Measurements from ENCODE around the gene PSMB8. TPM values are rescaled to one million over a fixed set of nuclear protein-coding genes. Genes with fewer than 3 reads are reported as not detected.

The PSMB8 gene
- total RNA-seq, 2 experiments from 2014 or later = 142 to 216 TPM

- DNase-seq (ENCODE audit: low spot score) = no peak
- Histone ChIP-seq H3K27ac (ENCODE audit: low read depth, low read length, poor library complexity, severe bottlenecking) (no peak overlapping the region), H3K4me3 (ENCODE audit: low read depth, low read length, poor library complexity, severe bottlenecking) (peak overlapping the region; percentile 77), H3K9me2 (ENCODE audit: insufficient read depth, low read length) (no peaks in the 10 kb centered on the region), H3K4me2 (ENCODE audit: low read length) (peak overlapping the region; percentile 90), H3K4me1 (ENCODE audit: insufficient read depth, low read length, poor library complexity, severe bottlenecking) (peaks cover 59% of the 10 kb centered on the region), H4K20me1 (ENCODE audit: insufficient read depth, low read length) (no peaks in the 10 kb centered on the region; the same call in 1 of the 2 replicates), H2AFZ (ENCODE audit: low read length) (no peak overlapping the region), H3K9me3 (ENCODE audit: low read length) (no peaks in the 10 kb centered on the region), H3K36me3 (ENCODE audit: insufficient read depth, low read length) (peaks cover 65% of the 10 kb centered on the region), H3K79me2 (ENCODE audit: insufficient read depth, low read depth, low read length) (peaks cover 53% of the 10 kb centered on the region)
- CTCF ChIA-PET (ENCODE audit: unreplicated experiment) = no interaction called here
- no TSS peak for BruUV-seq (replicated peaks)
- POLR2A ChIA-PET = interaction anchor here (0.7 to 1.9 kb wide), 5 partner anchors 11 to 222 kb away, joined by 3 to 10 read pairs (median 3); partner anchors contain the start of gene TAP1
- TF ChIP-seq EZH2phosphoT487 (IDR thresholded peaks at IDR 0.05; ENCODE audit: borderline replicate concordance, low read depth, low read length) (no peak), CTCF (conservative IDR thresholded peaks at IDR 0.05; ENCODE audit: low read length) (no peak)
- intact Hi-C loops (cut with micrococcal nuclease; ENCODE audit: unreplicated experiment) = loop anchor here (5.0 kb wide), 1 partner anchor 130 kb away; no protein-coding TSS in a partner anchor
Measured at GRCh38 chr6:32842021-32842650, 1.7 kb downstream of the PSMB8 start.

GRCh38 chr6:32840604-32841246 lies 3.1 kb downstream of the PSMB8 start:
- Histone ChIP-seq H3K36me3 (ENCODE audit: insufficient read depth, low read length) (peaks cover 65% of the 10 kb centered on the region), H3K9me2 (ENCODE audit: insufficient read depth, low read length) (no peaks in the 10 kb centered on the region), H3K79me2 (ENCODE audit: insufficient read depth, low read depth, low read length) (peaks cover 52% of the 10 kb centered on the region), H3K9me3 (ENCODE audit: low read length) (no peaks in the 10 kb centered on the region), H2AFZ (ENCODE audit: low read length) (no peak overlapping the region), H4K20me1 (ENCODE audit: insufficient read depth, low read length) (no peaks in the 10 kb centered on the region; the same call in 1 of the 2 replicates), H3K27ac (ENCODE audit: low read depth, low read length, poor library complexity, severe bottlenecking) (no peak overlapping the region), H3K4me1 (ENCODE audit: insufficient read depth, low read length, poor library complexity, severe bottlenecking) (peaks cover 59% of the 10 kb centered on the region), H3K4me2 (ENCODE audit: low read length) (no peak overlapping the region), H3K4me3 (ENCODE audit: low read depth, low read length, poor library complexity, severe bottlenecking) (no peak overlapping the region)
- intact Hi-C loops (cut with micrococcal nuclease; ENCODE audit: unreplicated experiment) = loop anchor here (5.0 kb wide), 1 partner anchor 132 kb away; no protein-coding TSS in a partner anchor
- BruUV-seq (replicated peaks) = no TSS peak
- TF ChIP-seq EZH2phosphoT487 (IDR thresholded peaks at IDR 0.05; ENCODE audit: borderline replicate concordance, low read depth, low read length) (no peak), CTCF (conservative IDR thresholded peaks at IDR 0.05; ENCODE audit: low read length) (no peak)
- POLR2A ChIA-PET = interaction anchor here (0.6 to 3.0 kb wide), 2 partner anchors 14 to 205 kb away, joined by 3 to 31 read pairs; partner anchors contain the start of genes PSMB9 and TAP1
- CTCF ChIA-PET (ENCODE audit: unreplicated experiment) = no interaction called here
- no peak for DNase-seq (ENCODE audit: low spot score)
